GM12878 (cell line): ENCODE measurements around the gene PTPN18. TPM values are rescaled to one million over a fixed set of nuclear protein-coding genes. Genes with fewer than 3 reads are reported as not detected.

ENCODE experiments used
- ATAC-seq: fragments of 200-7000 bp; cut with Tn5 transposase; 3 replicates; pipeline ENCODE4 v1.9.1; 2020; ENCODE audit warnings: mild to moderate bottlenecking, moderate library complexity
- BruUV-seq: library from RNA; stranded (reverse); fragments of 400-500 nt; replicated peaks from 2 replicates; lab custom pipeline; 2021; lab: Mats Ljungman, UMichigan
- CTCF ChIA-PET: fragments of 300-600 bp; sonication (Branson Sonifier 250); formaldehyde crosslinking; extraction: SDS; loops from one replicate; lab custom pipeline; 2021; ENCODE audit warnings: inconsistent platforms; lab: Yijun Ruan, JAX
- POLR2A ChIA-PET: fragments of 350-600 bp; formaldehyde crosslinking; extraction: SDS; loops from one replicate; lab custom pipeline; 2021; ENCODE audit warnings: inconsistent platforms; lab: Charles Lee
- RAD21 ChIA-PET: fragments of 300-600 bp; sonication (Branson Sonifier 250); formaldehyde crosslinking; loops from one replicate; lab custom pipeline; 2023; ENCODE audit warnings: antibody characterized with exemption; ENCODE audit not compliant: unreplicated experiment; lab: Charles Lee
- SMC1A ChIA-PET: fragments of 300-600 bp; sonication (Branson Sonifier 250); formaldehyde crosslinking; loops from one replicate; lab custom pipeline; 2023; ENCODE audit not compliant: unreplicated experiment, uncharacterized antibody; lab: Charles Lee
- DNase-seq: peaks from one replicate; pipeline ENCODE4 v3.0.0-alpha.2; 2011; ENCODE audit warnings: low read depth, low spot score
- FAIRE-seq: peaks from 3 replicates; lab custom pipeline; 2011; peaks lifted over from hg19 to GRCh38; lab: Jason Lieb, UNC
- H2AFZ ChIP-seq: 2 replicates; pipeline ENCODE4 v1.6.0; 2011; ENCODE audit warnings: low read depth, low read length, control low read depth; ENCODE audit not compliant: control insufficient read depth
- H3K27ac ChIP-seq: 2 replicates; pipeline ENCODE4 v1.5.1; 2011; ENCODE audit warnings: control low read depth; ENCODE audit not compliant: control insufficient read depth, insufficient read depth
- H3K27me3 ChIP-seq, 2 experiments: replicated peaks in 1 of 2; 2 replicates each; pipeline versions ENCODE4 v1.6.0 to v1.6.1; 2011; ENCODE audit warnings: low read length in 1 of 2; ENCODE audit not compliant: control insufficient read depth in 2 of 2, insufficient read depth in 2 of 2
- H3K36me3 ChIP-seq, 2 experiments: 2 replicates each; pipeline ENCODE4 v1.5.1; 2011; ENCODE audit warnings: low read length in 1 of 2; ENCODE audit not compliant: control insufficient read depth in 2 of 2, insufficient read depth in 2 of 2
- H3K4me1 ChIP-seq: 2 replicates; pipeline ENCODE4 v1.6.1; 2011; ENCODE audit warnings: mild to moderate bottlenecking, low read length, moderate library complexity, mixed read lengths; ENCODE audit not compliant: control insufficient read depth, insufficient read depth
- H3K4me2 ChIP-seq: 2 replicates; pipeline ENCODE4 v1.6.0; 2011; ENCODE audit warnings: control low read depth; ENCODE audit not compliant: control insufficient read depth, insufficient read depth
- H3K4me3 ChIP-seq: fragments of 200-600 bp; sonication (generic); 2 replicates; pipeline ENCODE4 v1.5.1; 2016
- H3K79me2 ChIP-seq: 2 replicates; pipeline ENCODE4 v1.6.0; 2011; ENCODE audit warnings: low read length; ENCODE audit not compliant: control insufficient read depth, insufficient read depth
- H3K9ac ChIP-seq: 2 replicates; pipeline ENCODE4 v1.8.0; 2011; ENCODE audit warnings: low read length, control low read depth, mixed read lengths; ENCODE audit not compliant: control insufficient read depth, insufficient read depth
- H3K9me3 ChIP-seq: replicated peaks from 3 replicates; pipeline ENCODE4 v1.5.1; 2011; ENCODE audit warnings: mild to moderate bottlenecking, low read length; ENCODE audit not compliant: control insufficient read depth, insufficient read depth
- H4K20me1 ChIP-seq: 2 replicates; pipeline ENCODE4 v1.6.0; 2011; ENCODE audit not compliant: control insufficient read depth, insufficient read depth
- BHLHE40 ChIP-seq, 2 experiments: fragments of 450-650 bp in 1 of 2; IDR thresholded peaks; 2 replicates each; pipeline ENCODE4 v1.6.1; 2011 to 2017; ENCODE audit warnings: low read depth in 2 of 2, borderline replicate concordance in 1 of 2, improper control_type of control experiment in 1 of 2, low read length in 1 of 2, mild to moderate bottlenecking in 1 of 2
- CEBPB ChIP-seq, 2 experiments: fragments of 150-350 bp in 1 of 2; IDR thresholded peaks; 2 replicates each; pipeline ENCODE4 v1.6.1; 2012 to 2014; ENCODE audit warnings: low read depth in 2 of 2, low read length in 2 of 2, borderline replicate concordance in 1 of 2, inconsistent platforms in 1 of 2
- NR2F1 ChIP-seq: fragments of 450-650 bp; conservative IDR thresholded peaks from 2 replicates; pipeline ENCODE4 v1.6.1; 2017; ENCODE audit warnings: mild to moderate bottlenecking
- POU2F2 ChIP-seq: IDR thresholded peaks from 3 replicates; pipeline ENCODE4 v1.6.1; 2011; ENCODE audit warnings: low read depth, mild to moderate bottlenecking, low read length, borderline replicate concordance
- RUNX3 ChIP-seq: IDR thresholded peaks from 2 replicates; pipeline ENCODE4 v1.6.1; 2012; ENCODE audit warnings: low read length, inconsistent platforms
- YBX1 ChIP-seq: fragments of 450-650 bp; IDR thresholded peaks from 2 replicates; pipeline ENCODE4 v1.6.1; 2016; ENCODE audit warnings: antibody characterized with exemption
- WGBS: methylation state at CpG from one replicate; pipeline ENCODE4 v1.1.6; 2016; ENCODE audit warnings: low lambda C conversion rate; ENCODE audit not compliant: insufficient replicate concordance, insufficient coverage; ENCODE audit errors: missing lambda C conversion rate; 5-methylcytosine and 5-hydroxymethylcytosine counted together
- in situ Hi-C: fragments of 300-500 bp; cut with MboI; formaldehyde crosslinking; loops from 9 replicates; pipeline ENCODE4 v1.14.3; 2018; ENCODE audit warnings: mixed read lengths
- intact Hi-C: fragments of 100-400 bp; cut with micrococcal nuclease; formaldehyde crosslinking; loops from one replicate; pipeline ENCODE4 v1.14.2; 2022; ENCODE audit not compliant: unreplicated experiment
- polyA plus RNA-seq, 11 experiments: library from polyadenylated mRNA; depleted of rRNA in 4 of 11; unstranded in 6 of 11; stranded (reverse) in 5 of 11; fragments of >200 nt; fragmentation: Nextera tagmentation in 4 of 11; fragmentation: Illumina TruSeq in 1 of 11; extraction: Ambion mirVana in 4 of 11; extraction: Trizol in 1 of 11; gene quantifications; 1 replicate in 1 of 11; 2 replicates in 10 of 11; pipeline versions ENCODE4 v1.2.1 to v1.2.3, GENCODE V29; 2011 to 2016; ENCODE audit warnings: inconsistent platforms in 2 of 11, missing spikeins in 2 of 11, low read depth in 1 of 11
- total RNA-seq, 4 experiments: library from RNA; depleted of rRNA in 3 of 4; stranded (reverse); fragments of >200 nt in 3 of 4; fragmentation: Illumina TruSeq in 1 of 4; extraction: Trizol in 1 of 4; gene quantifications; 2 replicates each; pipeline versions ENCODE4 v1.2.1 to v1.2.3, GENCODE V29; 2013 to 2021
- TF ChIP-seq, protein P1 (sequence below): IDR thresholded peaks from 2 replicates; pipeline ENCODE4 v1.6.1; 2011; ENCODE audit warnings: borderline replicate concordance, low read depth, mild to moderate bottlenecking, moderate library complexity, low read length; ENCODE audit not compliant: insufficient read depth, poor library complexity, severe bottlenecking

Gene PTPN18
- total and polyA plus RNA-seq, 10 of the 15 experiments (the other 5 are each of a cell fraction or from before 2014, with no cell fraction given), result 14.8 to 89.9 (median 43.4) TPM

- POLR2A ChIA-PET, result interaction anchor here (1.5 kb wide), 1 partner anchor 153 kb away, joined by 3 read pairs; the partner anchor contains the start of gene SMPD4
Observed at GRCh38 chr2:130334026-130334425, 21.8 kb upstream of the PTPN18 start.

More at GRCh38 chr2:130334026-130334425, 21.8 kb upstream of the PTPN18 start:
- 83% methylated on average over 6 of the region's 6 CpGs for WGBS
- FAIRE-seq (no peak), ATAC-seq (no peak), DNase-seq (no peak)
- no peak overlapping the region for H3K4me2 ChIP-seq
- H3K27ac ChIP-seq, result no peak overlapping the region
- no peaks in the 10 kb centered on the region for H3K27me3 ChIP-seq
- H3K9ac ChIP-seq, result no peak overlapping the region
- in situ Hi-C loops (loop anchor here (25.0 kb wide), 1 partner anchor 1478 kb away; no protein-coding TSS in a partner anchor), intact Hi-C loops (loop anchor here (10.0 kb wide), 2 partner anchors 309 to 1811 kb away; no protein-coding TSS in a partner anchor)
- H3K79me2 ChIP-seq, result no peaks in the 10 kb centered on the region
- no TSS peak for BruUV-seq
- no peak overlapping the region for H2AFZ ChIP-seq
- RAD21 ChIA-PET, result interaction anchor here (1.0 to 2.7 kb wide), 4 partner anchors 17 to 1339 kb away, joined by 4 to 25 read pairs (median 8); no protein-coding TSS in a partner anchor
- H4K20me1 ChIP-seq, result no peaks in the 10 kb centered on the region
- peaks cover 0 to 1% of the 10 kb centered on the region in 2 experiments; a peak in 1 of 4 replicates for H3K36me3 ChIP-seq
- no peaks in the 10 kb centered on the region; the same call in 2 of the 3 replicates for H3K9me3 ChIP-seq
- SMC1A ChIA-PET, result interaction anchor here (2.5 to 3.9 kb wide), 3 partner anchors 8 to 1338 kb away, joined by 7 to 24 read pairs (median 20); partner anchors contain the start of gene IMP4
- CTCF ChIA-PET, result interaction anchor here (0.7 to 9.8 kb wide), 10 partner anchors 8 to 1339 kb away, joined by 3 to 74 read pairs (median 6); partner anchors contain the start of genes IMP4, MZT2B and SMPD4
- no peaks in the 10 kb centered on the region for H3K4me1 ChIP-seq
- TF ChIP-seq BHLHE40 (IDR thresholded peaks at IDR 0.05; ENCODE audit: borderline replicate concordance in 1 of 2, low read depth in 2 of 2, low read length in 1 of 2), result no peak
- TF ChIP-seq, protein P1, sequence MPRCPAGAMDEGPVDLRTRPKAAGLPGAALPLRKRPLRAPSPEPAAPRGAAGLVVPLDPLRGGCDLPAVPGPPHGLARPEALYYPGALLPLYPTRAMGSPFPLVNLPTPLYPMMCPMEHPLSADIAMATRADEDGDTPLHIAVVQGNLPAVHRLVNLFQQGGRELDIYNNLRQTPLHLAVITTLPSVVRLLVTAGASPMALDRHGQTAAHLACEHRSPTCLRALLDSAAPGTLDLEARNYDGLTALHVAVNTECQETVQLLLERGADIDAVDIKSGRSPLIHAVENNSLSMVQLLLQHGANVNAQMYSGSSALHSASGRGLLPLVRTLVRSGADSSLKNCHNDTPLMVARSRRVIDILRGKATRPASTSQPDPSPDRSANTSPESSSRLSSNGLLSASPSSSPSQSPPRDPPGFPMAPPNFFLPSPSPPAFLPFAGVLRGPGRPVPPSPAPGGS, result no peak
- TF ChIP-seq POU2F2, result no peak
- no peak for TF ChIP-seq YBX1
- no peak for TF ChIP-seq NR2F1
- TF ChIP-seq CEBPB (IDR thresholded peaks at IDR 0.05; ENCODE audit: borderline replicate concordance in 1 of 2, low read depth in 2 of 2, low read length in 2 of 2), result no peak
- TF ChIP-seq RUNX3, result no peak
- no peak overlapping the region for H3K4me3 ChIP-seq
